SK-N-SH treated with all-trans-retinoic acid at 6 μM for 48 hours (cell line): ENCODE measurements around the gene DNAJB1.
A peak's percentile ranks its signal among the peaks of the same experiment; 100 is the strongest.

Experiments used
- ATAC-seq: fragments of 200-7000 bp; cut with Tn5 transposase; 3 replicates; pipeline ENCODE4 v1.9.1; 2020; ENCODE audit warnings: mild to moderate bottlenecking, moderate library complexity
- ARNTL ChIP-seq: fragments of 450-650 bp; formaldehyde crosslinking; IDR thresholded peaks from 2 replicates; pipeline ENCODE4 v1.5.0; 2020; ENCODE audit warnings: low read depth, mild to moderate bottlenecking, moderate library complexity, borderline replicate concordance
- BACH2 ChIP-seq: fragments of 250-450 bp; sonication (Bioruptor Pico); IDR thresholded peaks from 2 replicates; pipeline ENCODE4 v1.9.0; 2021; ENCODE audit warnings: mild to moderate bottlenecking, borderline replicate concordance
- CREB5 ChIP-seq: fragments of 250-450 bp; sonication (Bioruptor Pico); IDR thresholded peaks from 2 replicates; pipeline ENCODE4 v1.5.1; 2020; ENCODE audit warnings: low read depth, mild to moderate bottlenecking, moderate library complexity
- CSDC2 ChIP-seq: fragments of 250-450 bp; sonication (Bioruptor Pico); IDR thresholded peaks from 2 replicates; pipeline ENCODE4 v1.5.0; 2020; ENCODE audit warnings: mild to moderate bottlenecking, moderate library complexity
- CSRNP3 ChIP-seq: fragments of 250-450 bp; sonication (Bioruptor Pico); IDR thresholded peaks from 2 replicates; pipeline ENCODE4 v1.5.1; 2021; ENCODE audit warnings: mild to moderate bottlenecking, moderate library complexity
- ESRRG ChIP-seq: fragments of 250-450 bp; sonication (Bioruptor Pico); IDR thresholded peaks from 2 replicates; pipeline ENCODE4 v1.6.1; 2021; ENCODE audit warnings: mild to moderate bottlenecking
- GLIS3 ChIP-seq: fragments of 250-450 bp; sonication (Bioruptor Pico); IDR thresholded peaks from 2 replicates; pipeline ENCODE4 v1.5.0; 2020; ENCODE audit warnings: mild to moderate bottlenecking, moderate library complexity
- ISL1 ChIP-seq: fragments of 250-450 bp; sonication (Bioruptor Pico); IDR thresholded peaks from 2 replicates; pipeline ENCODE4 v2.1.2; 2022; ENCODE audit warnings: mild to moderate bottlenecking, moderate library complexity
- OSR1 ChIP-seq: fragments of 250-450 bp; sonication (Bioruptor Pico); IDR thresholded peaks from 2 replicates; pipeline ENCODE4 v1.8.0; 2022; ENCODE audit warnings: moderate library complexity, mild to moderate bottlenecking, inconsistent platforms
- PATZ1 ChIP-seq: fragments of 250-450 bp; sonication (Bioruptor Pico); IDR thresholded peaks from 2 replicates; pipeline ENCODE4 v1.8.0; 2020; ENCODE audit warnings: mild to moderate bottlenecking, moderate library complexity, borderline replicate concordance
- POU6F1 ChIP-seq: fragments of 250-450 bp; sonication (Bioruptor Pico); IDR thresholded peaks from 2 replicates; pipeline ENCODE4 v1.8.0; 2021; ENCODE audit warnings: low read depth, mild to moderate bottlenecking, moderate library complexity, borderline replicate concordance
- PPARA ChIP-seq: fragments of 250-450 bp; sonication (Bioruptor Pico); IDR thresholded peaks from 2 replicates; pipeline ENCODE4 v1.5.0; 2020; ENCODE audit warnings: mild to moderate bottlenecking, borderline replicate concordance
- RARB ChIP-seq: fragments of 250-450 bp; sonication (Bioruptor Pico); IDR thresholded peaks from 2 replicates; pipeline ENCODE4 v1.8.0; 2021; ENCODE audit warnings: mild to moderate bottlenecking, moderate library complexity
- SNAI2 ChIP-seq: fragments of 250-450 bp; sonication (Bioruptor Pico); IDR thresholded peaks from 2 replicates; pipeline ENCODE4 v1.5.0; 2020; ENCODE audit warnings: mild to moderate bottlenecking, moderate library complexity
- TOX ChIP-seq: fragments of 250-450 bp; sonication (Bioruptor Pico); IDR thresholded peaks from 2 replicates; pipeline ENCODE4 v1.8.0; 2021; ENCODE audit warnings: mild to moderate bottlenecking, moderate library complexity, borderline replicate concordance
- TSHZ2 ChIP-seq: fragments of 250-450 bp; sonication (Bioruptor Pico); IDR thresholded peaks from 2 replicates; pipeline ENCODE4 v1.5.0; 2020; ENCODE audit warnings: mild to moderate bottlenecking, moderate library complexity
- ZC3H10 ChIP-seq: fragments of 250-450 bp; sonication (Bioruptor Pico); IDR thresholded peaks from 2 replicates; pipeline ENCODE4 v1.5.1; 2021; ENCODE audit warnings: mild to moderate bottlenecking, moderate library complexity
- ZFP30 ChIP-seq: fragments of 450-650 bp; formaldehyde crosslinking; IDR thresholded peaks from 2 replicates; pipeline ENCODE4 v1.5.0; 2022; ENCODE audit warnings: mild to moderate bottlenecking, moderate library complexity
- ZNF565 ChIP-seq: fragments of 450-650 bp; formaldehyde crosslinking; conservative IDR thresholded peaks from 2 replicates; pipeline ENCODE4 v1.5.0; 2020; ENCODE audit warnings: low read depth, mild to moderate bottlenecking, moderate library complexity
- ZNF70 ChIP-seq: fragments of 450-650 bp; formaldehyde crosslinking; IDR thresholded peaks from 2 replicates; pipeline ENCODE4 v1.5.0; 2020; ENCODE audit warnings: mild to moderate bottlenecking, moderate library complexity
- ZNF8 ChIP-seq: fragments of 450-650 bp; formaldehyde crosslinking; IDR thresholded peaks from 2 replicates; pipeline ENCODE4 v1.5.0; 2020; ENCODE audit warnings: mild to moderate bottlenecking, moderate library complexity

DNAJB1 gene

GRCh38 chr19:14563989-14564651, 45.9 kb upstream of the DNAJB1 start:
- peak; percentile 26 for ATAC-seq
- TF ChIP-seq ARNTL: no peak
- TF ChIP-seq ZC3H10 (CRISPR knock-in tag): no peak
- TF ChIP-seq PPARA (CRISPR knock-in tag): no peak
- no peak for TF ChIP-seq GLIS3 (CRISPR knock-in tag)
- TF ChIP-seq TOX (CRISPR knock-in tag): no peak
- no peak for TF ChIP-seq SNAI2 (CRISPR knock-in tag)
- no peak for TF ChIP-seq CSDC2
- no peak for TF ChIP-seq TSHZ2 (CRISPR knock-in tag)
- no peak for TF ChIP-seq ZNF8 (CRISPR knock-in tag)
- TF ChIP-seq ZFP30 (CRISPR knock-in tag): no peak
- no peak for TF ChIP-seq CSRNP3 (CRISPR knock-in tag)
- no peak for TF ChIP-seq CREB5 (CRISPR knock-in tag)
- TF ChIP-seq ESRRG (CRISPR knock-in tag): no peak
- TF ChIP-seq ZNF70 (CRISPR knock-in tag): no peak
- TF ChIP-seq BACH2: no peak
- no peak for TF ChIP-seq PATZ1 (CRISPR knock-in tag)
- TF ChIP-seq ISL1 (CRISPR knock-in tag): no peak
- TF ChIP-seq, all 23 proteins: peak for 0

- no peak for TF ChIP-seq BACH2
- no peak for TF ChIP-seq ESRRG (CRISPR knock-in tag)
- TF ChIP-seq PPARA (CRISPR knock-in tag): no peak
- no peak for TF ChIP-seq RARB (CRISPR knock-in tag)
- no peak for TF ChIP-seq ZNF565 (CRISPR knock-in tag)
- no peak for TF ChIP-seq PATZ1 (CRISPR knock-in tag)
- TF ChIP-seq OSR1: no peak
- no peak for TF ChIP-seq CSRNP3 (CRISPR knock-in tag)
- no peak for TF ChIP-seq CSDC2
- no peak for TF ChIP-seq POU6F1
- no peak for ATAC-seq
These were observed 45.4 kb upstream of the DNAJB1 start for GRCh38 chr19:14563590-14563926.
